Keratinocyte (primary cell): Measurements from ENCODE around the gene CCL13. TPM values are rescaled to one million over a fixed set of nuclear protein-coding genes. Genes with fewer than 3 reads are reported as not detected.

Source experiments
- DNase-seq: peaks from one replicate; pipeline ENCODE4 v3.0.0-alpha.2; 2011; ENCODE audit warnings: low read depth, missing footprints, low spot score
- FAIRE-seq: peaks from 2 replicates; lab custom pipeline; 2011; peaks lifted over from hg19 to GRCh38; lab: Jason Lieb, UNC
- H2AFZ ChIP-seq: 2 replicates; pipeline ENCODE4 v1.6.0; 2012; ENCODE audit warnings: low read length, control low read depth, inconsistent platforms; ENCODE audit not compliant: control insufficient read depth
- H3K27ac ChIP-seq: 2 replicates; pipeline ENCODE4 v1.5.1; 2011; ENCODE audit warnings: low read length; ENCODE audit not compliant: control insufficient read depth, insufficient read depth
- H3K27me3 ChIP-seq: 3 replicates; pipeline ENCODE4 v1.6.0; 2011; ENCODE audit warnings: low read length; ENCODE audit not compliant: control insufficient read depth, insufficient read depth; ENCODE audit errors: extremely low read depth
- H3K36me3 ChIP-seq, 2 experiments: 2 replicates in 1 of 2; 3 replicates in 1 of 2; pipeline ENCODE4 v1.5.1; 2011; ENCODE audit warnings: low read length in 2 of 2, mild to moderate bottlenecking in 1 of 2; ENCODE audit not compliant: control insufficient read depth in 2 of 2, insufficient read depth in 2 of 2; ENCODE audit errors: extremely low read depth in 1 of 2
- H3K4me1 ChIP-seq: 3 replicates; pipeline ENCODE4 v1.5.1; 2011; ENCODE audit warnings: low read length; ENCODE audit not compliant: control insufficient read depth, insufficient read depth; ENCODE audit errors: extremely low read depth
- H3K4me2 ChIP-seq: 3 replicates; pipeline ENCODE4 v1.6.0; 2011; ENCODE audit warnings: low read depth, low read length; ENCODE audit not compliant: control insufficient read depth, insufficient read depth; ENCODE audit errors: extremely low read depth
- H3K4me3 ChIP-seq, 3 experiments: fragments of 200-600 bp in 1 of 3; sonication (generic) in 1 of 3; 2 replicates in 2 of 3; 3 replicates in 1 of 3; pipeline ENCODE4 v1.5.1; 2011 to 2016; ENCODE audit warnings: low read length in 3 of 3, mild to moderate bottlenecking in 3 of 3, control low read depth in 2 of 3, inconsistent platforms in 1 of 3, low read depth in 1 of 3, mixed read lengths in 1 of 3, mixed run types in 1 of 3, moderate library complexity in 1 of 3; ENCODE audit not compliant: control insufficient read depth in 2 of 3, insufficient read depth in 2 of 3; ENCODE audit errors: extremely low read depth in 1 of 3
- H3K79me2 ChIP-seq: 2 replicates; pipeline ENCODE4 v1.6.0; 2012; ENCODE audit warnings: low read length; ENCODE audit not compliant: control insufficient read depth, insufficient read depth
- H3K9ac ChIP-seq: 3 replicates; pipeline ENCODE4 v1.6.0; 2011; ENCODE audit warnings: low read length; ENCODE audit not compliant: control insufficient read depth, insufficient read depth; ENCODE audit errors: extremely low read depth
- H3K9me1 ChIP-seq: 3 replicates; pipeline ENCODE4 v1.6.0; 2011; ENCODE audit warnings: low read length; ENCODE audit not compliant: control insufficient read depth, insufficient read depth; ENCODE audit errors: extremely low read depth
- H3K9me3 ChIP-seq: 2 replicates; pipeline ENCODE4 v1.5.1; 2012; ENCODE audit warnings: low read depth, low read length; ENCODE audit not compliant: control insufficient read depth
- H4K20me1 ChIP-seq: 3 replicates; pipeline ENCODE4 v1.6.0; 2011; ENCODE audit warnings: low read length; ENCODE audit not compliant: control insufficient read depth, insufficient read depth; ENCODE audit errors: extremely low read depth
- EZH2 ChIP-seq: IDR thresholded peaks from one replicate; pipeline ENCODE4 v1.6.1; 2012; ENCODE audit warnings: inconsistent platforms, mild to moderate bottlenecking, low read length, moderate library complexity
- dilution Hi-C: fragments of 300-500 bp; cut with MboI; formaldehyde crosslinking; loops from one replicate; pipeline ENCODE4 v1.7.0; 2020; ENCODE audit warnings: low sequenced_read_pairs; ENCODE audit not compliant: extremely low pct_ligation_motif_present
- polyA plus RNA-seq, 5 experiments: library from polyadenylated mRNA; depleted of rRNA in 3 of 5; stranded (reverse) in 3 of 5; stranded (forward) in 1 of 5; unstranded in 1 of 5; fragments of >200 nt; gene quantifications; 1 replicate in 1 of 5; 2 replicates in 3 of 5; 3 replicates in 1 of 5; pipeline versions ENCODE4 v1.2.1 to v1.2.3, GENCODE V29; 2011 to 2012; ENCODE audit warnings: missing spikeins in 2 of 5, low read depth in 1 of 5, low replicate concordance in 1 of 5
- TF ChIP-seq, protein P1 (sequence below), 3 experiments: IDR thresholded peaks in 1 of 3; conservative IDR thresholded peaks in 1 of 3; optimal IDR thresholded peaks in 1 of 3; 2 replicates in 2 of 3; 3 replicates in 1 of 3; pipeline versions ENCODE3 to v1.5.1; 2011; ENCODE audit warnings: low read length in 3 of 3, mild to moderate bottlenecking in 3 of 3, moderate library complexity in 2 of 3, control low read depth in 1 of 3, inconsistent platforms in 1 of 3; ENCODE audit not compliant: insufficient read depth in 2 of 3; ENCODE audit errors: extremely low read depth in 1 of 3

The CCL13 gene
- polyA plus RNA-seq, 1 donor (not counting 4 experiments of a cell fraction or from before 2014, with no cell fraction given): not detected

DNA sequence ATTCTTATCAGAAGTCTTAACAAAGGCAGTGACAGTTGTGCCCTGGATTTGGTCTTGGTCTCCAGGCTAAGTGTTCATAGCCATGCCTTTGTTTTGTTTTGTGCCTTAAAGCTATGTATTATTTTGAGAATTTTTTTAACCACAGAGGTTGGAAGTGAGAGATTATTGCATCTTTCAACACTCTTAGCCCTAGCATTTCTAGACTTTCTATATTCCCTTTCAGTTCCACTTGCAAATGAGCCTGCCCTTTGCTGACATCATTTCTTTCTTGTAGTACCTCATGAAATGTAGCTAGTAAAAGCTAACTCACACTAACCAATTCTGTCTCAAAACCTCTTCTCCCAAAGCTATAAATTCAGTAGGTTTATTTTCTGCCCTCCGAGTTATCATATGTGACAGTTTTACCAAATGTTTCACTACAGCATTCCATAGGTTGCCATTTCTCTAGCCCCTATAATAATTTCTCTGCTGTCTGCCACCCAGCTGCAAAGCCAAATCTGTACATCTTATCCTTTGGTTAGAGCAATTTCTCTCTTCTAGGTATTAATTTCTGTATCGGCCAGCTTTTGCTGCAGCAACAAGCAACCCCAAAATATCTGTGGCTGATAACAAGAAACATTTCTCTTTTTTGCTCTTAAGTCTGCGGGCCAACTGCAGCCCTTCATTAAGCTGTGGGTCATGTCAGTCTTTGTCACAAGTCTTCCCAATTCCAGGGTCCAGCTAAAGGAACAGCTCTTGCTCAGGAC is 21.0 kb downstream of the CCL13 start:
- no peaks in the 10 kb centered on the region for H3K79me2 ChIP-seq
- dilution Hi-C loops: no loop called here
- H4K20me1 ChIP-seq: no peaks in the 10 kb centered on the region
- no peaks in the 10 kb centered on the region for H3K9me3 ChIP-seq
- H2AFZ ChIP-seq: no peak overlapping the region
- no peak for TF ChIP-seq EZH2
- TF ChIP-seq, protein P1, sequence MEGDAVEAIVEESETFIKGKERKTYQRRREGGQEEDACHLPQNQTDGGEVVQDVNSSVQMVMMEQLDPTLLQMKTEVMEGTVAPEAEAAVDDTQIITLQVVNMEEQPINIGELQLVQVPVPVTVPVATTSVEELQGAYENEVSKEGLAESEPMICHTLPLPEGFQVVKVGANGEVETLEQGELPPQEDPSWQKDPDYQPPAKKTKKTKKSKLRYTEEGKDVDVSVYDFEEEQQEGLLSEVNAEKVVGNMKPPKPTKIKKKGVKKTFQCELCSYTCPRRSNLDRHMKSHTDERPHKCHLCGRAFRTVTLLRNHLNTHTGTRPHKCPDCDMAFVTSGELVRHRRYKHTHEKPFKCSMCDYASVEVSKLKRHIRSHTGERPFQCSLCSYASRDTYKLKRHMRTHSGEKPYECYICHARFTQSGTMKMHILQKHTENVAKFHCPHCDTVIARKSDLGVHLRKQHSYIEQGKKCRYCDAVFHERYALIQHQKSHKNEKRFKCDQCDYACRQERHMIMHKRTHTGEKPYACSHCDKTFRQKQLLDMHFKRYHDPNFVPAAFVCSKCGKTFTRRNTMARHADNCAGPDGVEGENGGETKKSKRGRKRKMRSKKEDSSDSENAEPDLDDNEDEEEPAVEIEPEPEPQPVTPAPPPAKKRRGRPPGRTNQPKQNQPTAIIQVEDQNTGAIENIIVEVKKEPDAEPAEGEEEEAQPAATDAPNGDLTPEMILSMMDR (optimal IDR thresholded peaks at IDR 0.05 in 1 of 3, IDR thresholded peaks at IDR 0.05 in 1 of 3, conservative IDR thresholded peaks at IDR 0.05 in 1 of 3; ENCODE audit: extremely low read depth in 1 of 3, insufficient read depth in 2 of 3, low read length in 3 of 3): no peak
- no peak overlapping the region for H3K9ac ChIP-seq
- H3K9me1 ChIP-seq: no peaks in the 10 kb centered on the region
- H3K36me3 ChIP-seq: no peaks in the 10 kb centered on the region
- no peaks in the 10 kb centered on the region for H3K27me3 ChIP-seq
- no peak overlapping the region for H3K27ac ChIP-seq
- FAIRE-seq (no peak), DNase-seq (no peak)
- H3K4me3 ChIP-seq: no peak overlapping the region
- H3K4me1 ChIP-seq: no peaks in the 10 kb centered on the region
- H3K4me2 ChIP-seq: no peak overlapping the region

DNA sequence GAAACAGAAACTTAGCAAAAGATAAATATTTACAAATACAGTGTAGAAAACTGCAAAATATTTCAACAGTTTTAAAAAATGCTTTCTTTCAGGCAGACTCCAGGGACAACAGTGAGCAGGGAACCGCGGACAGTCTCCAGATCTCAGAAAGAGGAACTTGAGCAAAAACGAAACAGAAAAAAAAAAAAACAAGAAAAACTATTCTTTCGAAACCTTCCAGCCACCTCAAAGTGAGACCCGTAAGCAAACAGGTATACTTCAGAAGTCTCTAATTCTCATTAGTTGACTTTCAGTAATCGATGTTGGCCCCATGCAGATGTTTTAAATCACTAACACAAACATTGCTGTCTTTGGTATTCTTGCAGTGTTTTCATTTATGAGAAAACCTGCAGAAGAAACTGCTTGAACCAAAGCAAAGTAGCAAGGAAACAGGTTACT is 22.4 kb downstream of the CCL13 start:
- Histone ChIP-seq H3K4me3 (no peak overlapping the region), H3K9me3 (no peaks in the 10 kb centered on the region), H3K4me1 (no peaks in the 10 kb centered on the region), H2AFZ (no peak overlapping the region), H4K20me1 (no peaks in the 10 kb centered on the region), H3K79me2 (no peaks in the 10 kb centered on the region), H3K27ac (no peak overlapping the region), H3K27me3 (no peaks in the 10 kb centered on the region), H3K36me3 (no peaks in the 10 kb centered on the region), H3K9me1 (no peaks in the 10 kb centered on the region), H3K4me2 (no peak overlapping the region), H3K9ac (no peak overlapping the region)
- no peak for DNase-seq
- TF ChIP-seq, protein P1 (optimal IDR thresholded peaks at IDR 0.05 in 1 of 3, IDR thresholded peaks at IDR 0.05 in 1 of 3, conservative IDR thresholded peaks at IDR 0.05 in 1 of 3; ENCODE audit: extremely low read depth in 1 of 3, insufficient read depth in 2 of 3, low read length in 3 of 3): no peak
- no peak for TF ChIP-seq EZH2
- no peak for FAIRE-seq
- dilution Hi-C loops: no loop called here
